GM12878 (cell line): ENCODE measurements around the gene ZNF672.

Experiments used
- CTCF ChIP-seq, 3 experiments: IDR thresholded peaks in 2 of 3; conservative IDR thresholded peaks in 1 of 3; 2 replicates each; pipeline ENCODE4 v1.5.1; 2011; ENCODE audit warnings: low read depth in 3 of 3, low read length in 3 of 3, mild to moderate bottlenecking in 3 of 3, control low read depth in 2 of 3, moderate library complexity in 2 of 3, inconsistent platforms in 1 of 3, mixed read lengths in 1 of 3; ENCODE audit not compliant: control insufficient read depth in 2 of 3, insufficient read depth in 1 of 3; ENCODE audit errors: extremely low read depth in 1 of 3
- POLR2AphosphoS5 ChIP-seq: IDR thresholded peaks from 2 replicates; pipeline ENCODE4 v1.6.1; 2011; ENCODE audit warnings: mild to moderate bottlenecking, low read length, inconsistent platforms

GRCh38 chr1:248825573-248825908, 12.5 kb upstream of the ZNF672 start:
- TF ChIP-seq CTCF (IDR thresholded peaks at IDR 0.05 in 2 of 3, conservative IDR thresholded peaks at IDR 0.05 in 1 of 3; ENCODE audit: control insufficient read depth in 2 of 3, extremely low read depth in 1 of 3, insufficient read depth in 1 of 3, low read depth in 3 of 3, low read length in 3 of 3) (no peak), POLR2AphosphoS5 (no peak)
